K562 (cell line): ENCODE data around the gene ALOXE3. TPM values are rescaled to one million over a fixed set of nuclear protein-coding genes. Genes with fewer than 3 reads are reported as not detected.

Source experiments
- BACH1 ChIP-seq: fragments of 200-800 bp; sonication (Bioruptor generic); IDR thresholded peaks from 2 replicates; pipeline ENCODE4 v1.6.1; 2016; ENCODE audit warnings: missing genetic modification characterization, missing compliant biosample characterization
- EGR1 ChIP-seq: fragments of 450-650 bp; conservative IDR thresholded peaks from 2 replicates; pipeline ENCODE4 v1.6.1; 2017; ENCODE audit warnings: mild to moderate bottlenecking
- NEUROD1 ChIP-seq: fragments of 150-350 bp; IDR thresholded peaks from 2 replicates; pipeline ENCODE4 v1.6.1; 2014; ENCODE audit warnings: borderline replicate concordance, low read length, low read depth; ENCODE audit not compliant: partially characterized antibody
- STAG1 ChIP-seq: sonication (generic); formaldehyde crosslinking; IDR thresholded peaks from 2 replicates; pipeline ENCODE4 v1.5.0; 2020; ENCODE audit warnings: missing genetic modification reagents, borderline replicate concordance
- TEAD1 ChIP-seq, 2 experiments: fragments of 450-650 bp in 1 of 2; sonication (generic) in 1 of 2; formaldehyde crosslinking; IDR thresholded peaks; 2 replicates each; pipeline versions ENCODE4 v1.4.0 to v1.8.0; 2020 to 2022; ENCODE audit warnings: mild to moderate bottlenecking in 2 of 2, missing genetic modification reagents in 1 of 2
- ZNF212 ChIP-seq: fragments of 450-650 bp; formaldehyde crosslinking; IDR thresholded peaks from 2 replicates; pipeline ENCODE4 v1.4.0; 2020; ENCODE audit warnings: mild to moderate bottlenecking
- polyA plus RNA-seq, 8 experiments: library from polyadenylated mRNA; depleted of rRNA in 4 of 8; stranded (reverse) in 5 of 8; unstranded in 3 of 8; fragments of >200 nt; fragmentation: Nextera tagmentation in 2 of 8; fragmentation: Illumina TruSeq in 1 of 8; extraction: Ambion mirVana in 2 of 8; extraction: Trizol in 1 of 8; gene quantifications; 2 replicates each; pipeline versions ENCODE4 v1.2.1 to v1.2.3, GENCODE V29; 2011 to 2014; ENCODE audit warnings: inconsistent platforms in 1 of 8, missing spikeins in 1 of 8
- total RNA-seq, 7 experiments: library from RNA; depleted of rRNA in 6 of 7; stranded (reverse); fragments of >200 nt in 6 of 7; fragmentation: Illumina TruSeq in 2 of 7; extraction: Trizol in 2 of 7; gene quantifications; 2 replicates each; pipeline versions ENCODE4 v1.2.1 to v1.2.3, GENCODE V29; 2011 to 2021; ENCODE audit warnings: low replicate concordance in 1 of 7
- TF ChIP-seq, protein P1 (sequence below): fragments of 450-650 bp; IDR thresholded peaks from 2 replicates; pipeline ENCODE4 v1.6.1; 2016; ENCODE audit warnings: mild to moderate bottlenecking
- TF ChIP-seq, protein P2 (sequence below), 2 experiments: fragments of 450-650 bp; IDR thresholded peaks; 2 replicates each; pipeline ENCODE4 v1.6.1; 2016; ENCODE audit warnings: mild to moderate bottlenecking in 2 of 2, borderline replicate concordance in 1 of 2, low read depth in 1 of 2, moderate library complexity in 1 of 2
- TF ChIP-seq, protein P3 (sequence below): IDR thresholded peaks from 2 replicates; pipeline ENCODE4 v1.6.1; 2014; ENCODE audit warnings: antibody characterized with exemption
- TF ChIP-seq, protein P4 (sequence below), 2 experiments: IDR thresholded peaks in 1 of 2; conservative IDR thresholded peaks in 1 of 2; 2 replicates each; pipeline ENCODE4 v1.6.1; 2016; ENCODE audit warnings: low read depth in 2 of 2, mild to moderate bottlenecking in 1 of 2, missing compliant biosample characterization in 1 of 2, missing genetic modification characterization in 1 of 2, moderate library complexity in 1 of 2

The ALOXE3 gene
- total and polyA plus RNA-seq, 9 of the 15 experiments (the other 6 are each of a cell fraction or from before 2014, with no cell fraction given): 0.04 TPM; not detected in 8

DNA sequence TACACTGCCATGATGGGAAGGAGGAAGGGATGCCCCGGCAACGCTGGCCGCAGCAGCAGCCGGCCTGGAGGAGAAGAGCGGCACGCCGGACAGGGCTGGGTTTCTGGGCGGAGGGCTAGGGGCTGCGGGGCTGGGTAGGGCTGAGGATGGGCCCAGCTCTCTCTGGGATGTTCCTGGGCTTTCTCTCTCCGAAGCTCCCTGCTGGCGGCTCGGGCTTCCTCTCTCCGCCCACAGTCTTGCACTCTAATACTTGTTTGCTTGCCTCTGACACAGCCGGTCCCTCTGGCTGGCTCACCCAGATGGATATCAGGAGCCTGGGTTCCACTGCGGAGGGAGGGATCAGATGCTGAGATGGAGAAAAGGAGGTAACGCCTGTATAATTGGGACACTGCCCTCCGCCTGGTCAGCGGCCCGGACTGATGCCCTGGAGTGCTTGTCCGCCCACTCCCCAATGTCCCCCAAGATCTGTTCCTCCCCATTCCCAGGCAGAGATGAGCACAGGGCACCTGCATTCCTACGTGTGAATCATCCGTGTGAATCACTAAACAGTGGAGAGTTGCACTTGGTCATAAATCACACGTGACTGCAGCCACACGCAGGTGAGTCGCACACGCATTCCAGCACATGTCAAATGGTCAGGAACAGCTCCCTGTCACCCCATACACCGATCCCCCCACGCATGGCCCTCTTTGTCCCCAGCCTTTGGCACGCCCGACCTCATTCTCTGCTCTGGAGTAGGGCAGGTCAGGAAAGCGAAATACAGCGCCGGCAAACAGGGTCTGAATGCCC is at the start of gene ALOXE3 (continued):
- TF ChIP-seq, protein P1, sequence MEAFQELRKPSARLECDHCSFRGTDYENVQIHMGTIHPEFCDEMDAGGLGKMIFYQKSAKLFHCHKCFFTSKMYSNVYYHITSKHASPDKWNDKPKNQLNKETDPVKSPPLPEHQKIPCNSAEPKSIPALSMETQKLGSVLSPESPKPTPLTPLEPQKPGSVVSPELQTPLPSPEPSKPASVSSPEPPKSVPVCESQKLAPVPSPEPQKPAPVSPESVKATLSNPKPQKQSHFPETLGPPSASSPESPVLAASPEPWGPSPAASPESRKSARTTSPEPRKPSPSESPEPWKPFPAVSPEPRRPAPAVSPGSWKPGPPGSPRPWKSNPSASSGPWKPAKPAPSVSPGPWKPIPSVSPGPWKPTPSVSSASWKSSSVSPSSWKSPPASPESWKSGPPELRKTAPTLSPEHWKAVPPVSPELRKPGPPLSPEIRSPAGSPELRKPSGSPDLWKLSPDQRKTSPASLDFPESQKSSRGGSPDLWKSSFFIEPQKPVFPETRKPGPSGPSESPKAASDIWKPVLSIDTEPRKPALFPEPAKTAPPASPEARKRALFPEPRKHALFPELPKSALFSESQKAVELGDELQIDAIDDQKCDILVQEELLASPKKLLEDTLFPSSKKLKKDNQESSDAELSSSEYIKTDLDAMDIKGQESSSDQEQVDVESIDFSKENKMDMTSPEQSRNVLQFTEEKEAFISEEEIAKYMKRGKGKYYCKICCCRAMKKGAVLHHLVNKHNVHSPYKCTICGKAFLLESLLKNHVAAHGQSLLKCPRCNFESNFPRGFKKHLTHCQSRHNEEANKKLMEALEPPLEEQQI: no peak
- TF ChIP-seq BACH1 (tag) (no peak), TEAD1 (CRISPR knock-in tag; IDR thresholded peaks at IDR 0.05) (0 out of 4 replicates have a peak, but pooled peaks of 1 of the 2 experiments have one; percentile 46), EGR1 (0 out of 2 replicates have a peak, but pooled peaks have one; percentile 30), ZNF212 (CRISPR knock-in tag) (no peak), NEUROD1 (no peak), STAG1 (CRISPR knock-in tag) (no peak)
- TF ChIP-seq, protein P2, sequence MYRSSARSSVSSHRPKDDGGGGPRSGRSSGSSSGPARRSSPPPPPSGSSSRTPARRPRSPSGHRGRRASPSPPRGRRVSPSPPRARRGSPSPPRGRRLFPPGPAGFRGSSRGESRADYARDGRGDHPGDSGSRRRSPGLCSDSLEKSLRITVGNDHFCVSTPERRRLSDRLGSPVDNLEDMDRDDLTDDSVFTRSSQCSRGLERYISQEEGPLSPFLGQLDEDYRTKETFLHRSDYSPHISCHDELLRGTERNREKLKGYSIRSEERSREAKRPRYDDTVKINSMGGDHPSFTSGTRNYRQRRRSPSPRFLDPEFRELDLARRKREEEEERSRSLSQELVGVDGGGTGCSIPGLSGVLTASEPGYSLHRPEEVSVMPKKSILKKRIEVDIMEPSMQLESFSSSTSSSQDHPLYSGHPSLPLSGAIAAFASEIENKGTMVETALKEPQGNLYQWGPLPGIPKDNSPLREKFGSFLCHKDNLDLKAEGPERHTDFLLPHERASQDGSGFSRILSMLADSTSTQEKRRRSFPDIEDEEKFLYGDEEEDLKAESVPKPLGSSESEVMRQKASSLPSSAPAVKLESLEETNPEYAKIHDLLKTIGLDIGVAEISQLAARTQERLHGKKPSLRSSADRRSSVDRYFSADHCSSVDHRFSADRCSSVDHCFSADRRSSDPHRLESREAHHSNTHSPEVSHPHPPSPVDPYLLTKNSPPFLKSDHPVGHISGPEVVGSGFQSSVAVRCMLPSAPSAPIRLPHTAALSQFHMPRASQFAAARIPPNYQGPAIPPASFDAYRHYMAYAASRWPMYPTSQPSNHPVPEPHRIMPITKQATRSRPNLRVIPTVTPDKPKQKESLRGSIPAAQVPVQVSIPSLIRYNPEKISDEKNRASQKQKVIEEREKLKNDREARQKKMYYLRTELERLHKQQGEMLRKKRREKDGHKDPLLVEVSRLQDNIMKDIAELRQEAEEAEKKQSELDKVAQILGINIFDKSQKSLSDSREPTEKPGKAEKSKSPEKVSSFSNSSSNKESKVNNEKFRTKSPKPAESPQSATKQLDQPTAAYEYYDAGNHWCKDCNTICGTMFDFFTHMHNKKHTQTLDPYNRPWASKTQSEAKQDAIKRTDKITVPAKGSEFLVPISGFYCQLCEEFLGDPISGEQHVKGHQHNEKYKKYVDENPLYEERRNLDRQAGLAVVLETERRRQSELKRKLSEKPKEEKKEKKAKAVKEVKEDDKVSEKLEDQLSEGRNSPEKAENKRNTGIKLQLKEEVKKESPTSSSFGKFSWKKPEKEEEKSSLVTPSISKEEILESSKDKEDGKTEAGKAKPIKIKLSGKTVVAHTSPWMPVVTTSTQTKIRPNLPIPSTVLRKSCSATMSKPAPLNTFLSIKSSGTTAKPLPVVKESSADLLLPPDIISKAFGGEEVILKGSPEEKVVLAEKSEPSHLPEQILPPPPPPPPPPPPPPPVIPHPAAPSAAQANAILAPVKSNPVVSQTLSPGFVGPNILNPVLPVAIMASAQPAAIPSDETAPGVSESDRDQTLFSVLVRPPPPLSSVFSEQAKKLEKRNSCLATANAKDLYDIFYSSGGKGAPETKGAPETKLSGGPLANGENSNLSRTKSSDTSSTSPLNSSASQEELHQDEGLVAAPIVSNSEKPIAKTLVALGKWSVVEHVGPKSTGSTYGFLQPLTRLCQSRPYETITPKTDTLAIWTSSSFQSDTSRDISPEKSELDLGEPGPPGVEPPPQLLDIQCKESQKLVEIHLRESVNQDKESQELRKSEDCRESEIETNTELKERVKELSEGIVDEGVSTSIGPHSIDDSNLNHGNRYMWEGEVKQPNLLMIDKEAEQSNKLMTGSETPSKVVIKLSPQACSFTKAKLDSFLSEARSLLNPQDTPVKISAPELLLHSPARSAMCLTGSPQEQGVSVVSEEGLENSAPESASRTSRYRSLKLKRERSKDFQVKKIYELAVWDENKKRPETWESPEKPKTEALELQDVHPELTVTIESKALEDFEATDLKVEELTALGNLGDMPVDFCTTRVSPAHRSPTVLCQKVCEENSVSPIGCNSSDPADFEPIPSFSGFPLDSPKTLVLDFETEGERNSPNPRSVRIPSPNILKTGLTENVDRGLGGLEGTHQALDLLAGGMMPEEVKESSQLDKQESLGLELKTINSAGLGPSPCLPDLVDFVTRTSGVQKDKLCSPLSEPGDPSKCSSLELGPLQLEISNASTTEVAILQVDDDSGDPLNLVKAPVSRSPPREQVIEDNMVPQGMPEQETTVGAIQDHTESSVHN (IDR thresholded peaks at IDR 0.05; ENCODE audit: borderline replicate concordance in 1 of 2, low read depth in 1 of 2): no peak
- TF ChIP-seq, protein P3, sequence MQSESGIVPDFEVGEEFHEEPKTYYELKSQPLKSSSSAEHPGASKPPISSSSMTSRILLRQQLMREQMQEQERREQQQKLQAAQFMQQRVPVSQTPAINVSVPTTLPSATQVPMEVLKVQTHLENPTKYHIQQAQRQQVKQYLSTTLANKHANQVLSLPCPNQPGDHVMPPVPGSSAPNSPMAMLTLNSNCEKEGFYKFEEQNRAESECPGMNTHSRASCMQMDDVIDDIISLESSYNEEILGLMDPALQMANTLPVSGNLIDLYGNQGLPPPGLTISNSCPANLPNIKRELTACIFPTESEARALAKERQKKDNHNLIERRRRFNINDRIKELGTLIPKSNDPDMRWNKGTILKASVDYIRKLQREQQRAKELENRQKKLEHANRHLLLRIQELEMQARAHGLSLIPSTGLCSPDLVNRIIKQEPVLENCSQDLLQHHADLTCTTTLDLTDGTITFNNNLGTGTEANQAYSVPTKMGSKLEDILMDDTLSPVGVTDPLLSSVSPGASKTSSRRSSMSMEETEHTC: no peak
- TF ChIP-seq, protein P4, sequence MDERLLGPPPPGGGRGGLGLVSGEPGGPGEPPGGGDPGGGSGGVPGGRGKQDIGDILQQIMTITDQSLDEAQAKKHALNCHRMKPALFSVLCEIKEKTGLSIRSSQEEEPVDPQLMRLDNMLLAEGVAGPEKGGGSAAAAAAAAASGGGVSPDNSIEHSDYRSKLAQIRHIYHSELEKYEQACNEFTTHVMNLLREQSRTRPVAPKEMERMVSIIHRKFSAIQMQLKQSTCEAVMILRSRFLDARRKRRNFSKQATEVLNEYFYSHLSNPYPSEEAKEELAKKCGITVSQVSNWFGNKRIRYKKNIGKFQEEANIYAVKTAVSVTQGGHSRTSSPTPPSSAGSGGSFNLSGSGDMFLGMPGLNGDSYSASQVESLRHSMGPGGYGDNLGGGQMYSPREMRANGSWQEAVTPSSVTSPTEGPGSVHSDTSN (CRISPR knock-in tag; IDR thresholded peaks at IDR 0.05; ENCODE audit: low read depth): no peak
- TF ChIP-seq, protein P4 (tag; conservative IDR thresholded peaks at IDR 0.05; ENCODE audit: low read depth): no peak
